AG04449 (cell line): ENCODE data around the gene CADPS2.

ENCODE experiments used
- CTCF ChIA-PET: fragments of 350-600 bp; formaldehyde crosslinking; extraction: SDS; loops from one replicate; lab custom pipeline; 2021; ENCODE audit warnings: antibody characterized with exemption; lab: Yijun Ruan, JAX
- POLR2A ChIA-PET: fragments of 400-600, 350-600 bp; formaldehyde crosslinking; extraction: SDS; loops from one replicate; lab custom pipeline; 2020; ENCODE audit warnings: antibody characterized with exemption, inconsistent platforms; lab: Yijun Ruan, JAX
- DNase-seq: peaks from one replicate; pipeline ENCODE4 v3.0.0-alpha.2; 2010; ENCODE audit warnings: low read depth, low spot score
- H3K4me3 ChIP-seq: 2 replicates; pipeline ENCODE4 v1.5.1; 2011; ENCODE audit warnings: low read depth, mild to moderate bottlenecking, control low read depth, low read length
- TF ChIP-seq, protein P1 (sequence below): IDR thresholded peaks from one replicate; pipeline ENCODE4 v1.5.1; 2011; ENCODE audit warnings: mild to moderate bottlenecking, moderate library complexity, low read length, control low read depth, inconsistent platforms; ENCODE audit not compliant: insufficient read depth; ENCODE audit errors: missing control alignments

The CADPS2 gene

DNA sequence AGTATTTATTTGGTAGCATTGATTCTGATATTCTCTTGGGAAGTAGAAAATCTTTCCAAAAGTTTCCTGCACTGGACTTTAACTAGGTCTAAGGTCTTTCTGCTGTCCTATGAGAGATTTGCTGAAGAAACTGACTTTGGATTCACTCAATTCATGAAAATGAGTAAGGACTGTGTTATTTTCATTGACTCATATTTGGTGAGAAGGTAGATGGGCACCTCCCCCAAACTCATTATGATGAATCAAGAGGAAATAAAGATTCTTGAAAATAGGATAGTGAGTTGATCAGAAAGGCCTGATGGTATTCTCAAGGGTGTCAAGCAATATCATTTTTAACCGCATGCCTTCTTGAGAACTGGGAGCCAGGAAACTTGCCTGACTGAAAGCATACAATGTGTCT lies 297.6 kb downstream of the CADPS2 start:
- no peak overlapping the region for H3K4me3 ChIP-seq
- POLR2A ChIA-PET: no interaction called here
- CTCF ChIA-PET: no interaction called here
- DNase-seq: no peak
- TF ChIP-seq, protein P1, sequence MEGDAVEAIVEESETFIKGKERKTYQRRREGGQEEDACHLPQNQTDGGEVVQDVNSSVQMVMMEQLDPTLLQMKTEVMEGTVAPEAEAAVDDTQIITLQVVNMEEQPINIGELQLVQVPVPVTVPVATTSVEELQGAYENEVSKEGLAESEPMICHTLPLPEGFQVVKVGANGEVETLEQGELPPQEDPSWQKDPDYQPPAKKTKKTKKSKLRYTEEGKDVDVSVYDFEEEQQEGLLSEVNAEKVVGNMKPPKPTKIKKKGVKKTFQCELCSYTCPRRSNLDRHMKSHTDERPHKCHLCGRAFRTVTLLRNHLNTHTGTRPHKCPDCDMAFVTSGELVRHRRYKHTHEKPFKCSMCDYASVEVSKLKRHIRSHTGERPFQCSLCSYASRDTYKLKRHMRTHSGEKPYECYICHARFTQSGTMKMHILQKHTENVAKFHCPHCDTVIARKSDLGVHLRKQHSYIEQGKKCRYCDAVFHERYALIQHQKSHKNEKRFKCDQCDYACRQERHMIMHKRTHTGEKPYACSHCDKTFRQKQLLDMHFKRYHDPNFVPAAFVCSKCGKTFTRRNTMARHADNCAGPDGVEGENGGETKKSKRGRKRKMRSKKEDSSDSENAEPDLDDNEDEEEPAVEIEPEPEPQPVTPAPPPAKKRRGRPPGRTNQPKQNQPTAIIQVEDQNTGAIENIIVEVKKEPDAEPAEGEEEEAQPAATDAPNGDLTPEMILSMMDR: no peak

DNA sequence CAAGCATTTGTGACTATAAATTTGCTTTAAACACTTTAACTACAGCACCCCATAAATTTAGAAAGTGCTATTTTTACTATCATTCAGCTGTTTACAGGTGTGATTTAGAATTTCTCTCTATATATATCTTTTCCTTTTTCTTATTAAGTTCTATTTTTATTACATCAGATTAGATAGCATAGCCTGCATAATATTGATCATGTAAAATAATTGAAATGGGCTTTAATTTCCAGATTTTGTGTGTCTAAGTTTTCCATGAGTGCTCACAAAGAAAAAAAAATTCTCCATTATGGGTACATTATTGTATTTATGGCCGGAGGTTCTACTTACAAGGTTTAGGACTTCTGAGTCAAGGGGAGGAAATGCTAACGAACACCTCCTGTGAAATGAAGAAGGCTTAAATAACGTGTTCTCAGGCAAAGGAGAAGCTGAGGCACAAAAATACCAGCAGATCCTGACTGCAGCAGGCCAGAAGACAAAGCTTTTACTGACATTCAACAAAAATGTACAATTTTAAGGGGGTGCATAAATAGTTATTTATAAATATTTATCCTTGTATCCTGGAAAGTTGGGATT lies 301.5 kb downstream of the CADPS2 start:
- POLR2A ChIA-PET: no interaction called here
- TF ChIP-seq, protein P1: no peak
- no peak for DNase-seq
- H3K4me3 ChIP-seq: no peak overlapping the region
- CTCF ChIA-PET: no interaction called here

DNA sequence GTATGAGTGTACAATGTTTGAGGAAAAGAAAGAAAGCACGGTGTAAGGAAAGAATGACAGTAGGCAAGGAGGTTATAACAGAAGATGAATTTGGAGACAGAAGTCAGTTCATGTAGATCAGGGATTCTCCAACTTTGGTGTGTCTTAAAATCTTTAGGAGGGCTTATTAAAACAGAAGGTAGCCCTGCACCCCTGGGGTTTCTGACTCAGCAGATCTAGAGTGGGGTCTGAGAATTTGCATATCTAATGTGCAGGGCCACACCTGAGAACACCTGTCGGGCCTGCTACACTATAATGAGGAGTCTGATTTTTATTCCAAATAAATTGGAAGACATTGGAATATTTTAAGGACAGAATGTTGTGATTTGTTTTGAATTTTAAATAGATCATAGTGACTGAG lies 307.9 kb downstream of the CADPS2 start:
- TF ChIP-seq, protein P1: no peak
- ChIA-PET POLR2A (no interaction called here), CTCF (no interaction called here)
- H3K4me3 ChIP-seq: no peak overlapping the region
- DNase-seq: no peak

DNA sequence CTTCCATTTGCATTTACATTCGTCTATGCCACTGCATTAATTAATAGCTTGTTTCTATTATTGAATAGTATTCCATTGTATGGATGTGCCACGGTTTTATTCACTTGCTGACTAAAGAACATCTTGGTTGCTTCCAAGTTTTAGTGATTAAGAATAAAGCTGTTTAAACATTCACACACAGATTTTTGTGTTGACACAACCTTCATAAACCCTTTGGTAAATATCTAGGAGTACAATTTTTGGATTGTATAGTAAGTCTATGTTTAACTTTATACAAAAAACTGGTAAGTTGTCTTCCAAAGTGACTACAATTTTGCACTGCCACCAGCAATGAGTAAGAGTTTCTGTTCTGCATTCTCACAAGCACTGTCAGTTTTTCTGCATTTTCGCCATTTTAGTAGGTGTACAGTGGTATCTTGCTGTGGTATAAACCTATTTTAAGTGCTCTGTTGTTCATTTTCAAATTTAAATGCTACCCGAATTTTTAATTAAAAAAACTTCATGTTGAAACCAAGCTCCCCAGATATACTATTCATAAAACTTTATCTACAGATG lies 308.7 kb downstream of the CADPS2 start:
- no peak for DNase-seq
- POLR2A ChIA-PET: no interaction called here
- TF ChIP-seq, protein P1: no peak
- CTCF ChIA-PET: no interaction called here
- no peak overlapping the region for H3K4me3 ChIP-seq

DNA sequence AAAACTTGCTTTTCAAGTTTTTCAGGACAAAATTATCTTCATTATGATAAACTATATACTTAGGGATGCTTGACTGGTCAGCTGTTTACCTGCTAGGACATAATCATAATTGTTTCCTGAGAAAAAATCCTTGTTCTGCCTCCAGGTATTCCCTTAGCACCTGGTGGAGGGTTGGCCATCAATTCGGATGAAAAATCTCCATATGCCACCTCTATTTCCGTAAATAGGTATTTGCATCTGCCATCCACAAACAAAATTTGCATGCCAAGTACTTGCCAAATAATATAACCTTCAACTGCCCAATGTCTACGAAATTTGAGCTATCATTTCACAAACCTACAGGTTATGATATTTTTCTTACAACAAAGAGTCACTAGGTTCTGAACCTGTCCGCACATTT lies 313.6 kb downstream of the CADPS2 start:
- POLR2A ChIA-PET: no interaction called here

DNA sequence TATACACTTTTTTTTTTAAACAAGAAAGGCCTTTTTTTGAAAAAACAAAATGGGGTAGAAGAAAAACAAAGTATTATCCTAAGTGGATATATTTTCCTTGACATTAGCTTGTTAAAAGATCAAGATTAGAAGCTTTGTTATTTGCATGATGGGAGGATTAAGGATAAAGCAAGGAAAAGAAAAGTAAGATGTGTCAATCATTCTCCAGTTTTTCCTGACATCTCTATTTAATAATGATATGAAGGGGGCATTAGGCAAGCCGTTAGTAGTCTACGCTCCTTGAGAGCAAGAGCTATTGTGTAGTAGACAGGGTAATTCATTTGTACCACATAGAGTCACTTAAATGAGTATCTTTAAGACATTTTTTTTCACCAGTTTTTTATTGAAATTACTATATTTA lies 324.9 kb downstream of the CADPS2 start:
- CTCF ChIA-PET: no interaction called here
- no peak for DNase-seq
- TF ChIP-seq, protein P1: no peak

More for the DNA sequence above, 313.6 kb downstream of the CADPS2 start:
- CTCF ChIA-PET: no interaction called here
- H3K4me3 ChIP-seq: no peak overlapping the region
- DNase-seq: no peak
- TF ChIP-seq, protein P1: no peak

More for the DNA sequence above, 324.9 kb downstream of the CADPS2 start:
- H3K4me3 ChIP-seq: no peak overlapping the region
- POLR2A ChIA-PET: no interaction called here
